Heart left ventricle (tissue), 16 donors: ENCODE data around the gene ANKRD39. TPM values are rescaled to one million over a fixed set of nuclear protein-coding genes. Genes with fewer than 3 reads are reported as not detected.

Experiments used
- ATAC-seq, 4 donors: fragments of 200-7000 bp; cut with Tn5 transposase; one replicate each; pipeline ENCODE4 v1.9.1; 2020 to 2022; ENCODE audit warnings: moderate library complexity in 4 of 4, mild to moderate bottlenecking in 3 of 4, moderate number of reproducible peaks in 1 of 4
- DNase-seq, 5 donors: peaks; one replicate each; pipeline ENCODE4 v3.0.0-alpha.2; 2020
- H3K27ac ChIP-seq, 12 donors: fragments of 200-600 bp; sonication (generic) in 4 of 12; one replicate each; pipeline versions ENCODE4 v1.5.0 to v1.8.0; 2016 to 2022; ENCODE audit warnings: mild to moderate bottlenecking in 2 of 12
- H3K27me3 ChIP-seq, 9 donors: fragments of 200-600 bp; sonication (generic) in 2 of 9; one replicate each; pipeline versions ENCODE4 v1.5.1 to v1.8.0; 2016 to 2022; ENCODE audit warnings: mild to moderate bottlenecking in 3 of 9
- H3K36me3 ChIP-seq, 9 donors: fragments of 200-600 bp; sonication (generic) in 2 of 9; one replicate each; pipeline versions ENCODE4 v1.5.0 to v1.8.0; 2018 to 2022; ENCODE audit warnings: mild to moderate bottlenecking in 2 of 9
- H3K4me1 ChIP-seq, 12 donors: fragments of 200-600 bp; sonication (generic) in 4 of 12; one replicate each; pipeline versions ENCODE4 v1.5.0 to v1.8.0; 2016 to 2022; ENCODE audit warnings: mild to moderate bottlenecking in 3 of 12
- H3K4me3 ChIP-seq, 12 donors: fragments of 200-600 bp; sonication (generic) in 4 of 12; one replicate each; pipeline versions ENCODE4 v1.5.0 to v1.8.0; 2017 to 2022; ENCODE audit warnings: mild to moderate bottlenecking in 9 of 12, moderate library complexity in 4 of 12
- H3K9me3 ChIP-seq, 12 donors: fragments of 200-600 bp; sonication (generic) in 4 of 12; one replicate each; pipeline versions ENCODE4 v1.5.0 to v1.8.0; 2016 to 2022; ENCODE audit warnings: mild to moderate bottlenecking in 1 of 12
- CTCF ChIP-seq, 12 donors: fragments of 200-600 bp; sonication (generic) in 4 of 12; IDR thresholded peaks; one replicate each; pipeline versions ENCODE4 v1.5.0 to v1.8.0; 2018 to 2022; ENCODE audit warnings: antibody characterized with exemption in 12 of 12, mild to moderate bottlenecking in 5 of 12
- POLR2A ChIP-seq, 2 donors: fragments of 450-650 bp; IDR thresholded peaks; one replicate each; pipeline ENCODE4 v1.6.1; 2017; ENCODE audit warnings: antibody characterized with exemption in 2 of 2, mild to moderate bottlenecking in 2 of 2, moderate library complexity in 2 of 2
- WGBS, 4 donors: extraction: QIAGEN DNeasy Blood & Tissue Kit in 2 of 4; methylation state at CpG; one replicate each; pipeline versions ENCODE4 v1.1.5 to v1.1.7; 2013 to 2018; 5-methylcytosine and 5-hydroxymethylcytosine counted together
- intact Hi-C, 10 donors: fragments of 100-400 bp; cut with DNase I; formaldehyde crosslinking; loops; one replicate each; pipeline versions ENCODE4 v1.11.1 to v1.14.2; 2022
- polyA plus RNA-seq, 2 donors: library from polyadenylated mRNA; stranded (reverse); fragments of 200-250 nt; gene quantifications; one replicate each; pipeline ENCODE4 v1.2.3, GENCODE V29; 2013
- total RNA-seq, 9 donors: library from RNA; depleted of rRNA in 2 of 9; stranded (reverse); fragments of >200 nt in 2 of 9; fragmentation: NEBNext Ultra II Directional in 3 of 9; extraction: Animal tissue kit (Norgen Biotek cat#: 25700) in 3 of 9; gene quantifications; one replicate each; pipeline versions ENCODE4 v1.1.0 to v1.2.4, GENCODE V29; 2016 to 2023
- donor health status: ischemic (EF 13 %, LVEDD 7.1; RV severe dilation, severe dysfunction).
- donor health status: healthy with polysubstance abuse.
- donor health status: DM: no; HTN: yes; CAD: no.
- donor health status: DM: no; HTN: no; CAD: no.
- donor health status: ischemic (EF 25% LVEDD 6.9; RV normal size, moderate dysfunction).
- donor health status: ischemic (EF 25% LVEDD 5.7; RV mildly dilated, moderate dysfunction).
- donor health status: healthy.
- donor health status: DM: yes; HTN: yes; CAD: no.
- donor health status: ischemic (EF 35%, LVEDD 5.7; RV mildly dilated, moderate dysfunction).
- donor health status: nonischemic (EF 11% LVEDD 7.7; RV severe dilation, severe dysfunction).
- donor health status: DM: yes; HTN: yes; CAD: no.
- donor health status: PGD.
- donor health status: ischemic (EF 29% LVEDD 5.4; RV normal size, mild dysfunction).
- donor health status: nonischemic (EF 23%, LVEDD 6.1; RV moderate dilation, normal function).

ANKRD39 gene
- total and polyA plus RNA-seq, 11 donors, result 13.3 to 33.4 (median 17.5) TPM

- peaks cover 3 to 80% (median 51%) of the 10 kb centered on the region in 12 donors for H3K4me1 ChIP-seq
- ATAC-seq (peak; percentile 68 to 74 (median 72)), DNase-seq (peak; percentile 90 to 95 (median 93))
- H3K4me3 ChIP-seq, result peak overlapping the region; percentile 79 to 100 (median 98)
- intact Hi-C loops, result loop anchor here in 4 of 10 donors (1.0 to 5.0 kb wide), 5 partner anchors 10 to 244 kb away; partner anchors contain the start of genes ANKRD36 (in 1 of the 4) and ANKRD39 (in 1 of the 4)
- H3K36me3 ChIP-seq, result peaks cover 0 to 40% (median 37%) of the 10 kb centered on the region in 9 donors
- 0 to 1% (median 0%) methylated on average over 2 to 76 of the region's 76 CpGs for WGBS, 4 donors
- peaks cover 0 to 27% (median 0%) of the 10 kb centered on the region in 9 donors for H3K27me3 ChIP-seq
- peak overlapping the region; percentile 96 to 100 (median 98) for H3K27ac ChIP-seq
- no peaks in the 10 kb centered on the region for H3K9me3 ChIP-seq
- peak in 1 of 2 donors; percentile 40 for TF ChIP-seq POLR2A (IDR thresholded peaks at IDR 0.05)
- TF ChIP-seq CTCF (IDR thresholded peaks at IDR 0.05), result peak; percentile 30 to 82 (median 64)
Observed at GRCh38 chr2:96868555-96869280, 10.9 kb upstream of the ANKRD39 start.

GRCh38 chr2:96867756-96868554 lies 10.1 kb upstream of the ANKRD39 start:
- WGBS, 4 donors, result 17 to 23% (median 21%) methylated on average over 19 to 27 of the region's 27 CpGs
- Histone ChIP-seq H3K4me1 (peaks cover under 1 to 73% (median 49%) of the 10 kb centered on the region in 12 donors), H3K27me3 (peaks cover 0 to 27% (median 0%) of the 10 kb centered on the region in 9 donors), H3K27ac (peak overlapping the region; percentile 96 to 100 (median 98)), H3K36me3 (peaks cover 0 to 48% (median 44%) of the 10 kb centered on the region in 9 donors), H3K4me3 (peak overlapping the region; percentile 79 to 100 (median 98)), H3K9me3 (no peaks in the 10 kb centered on the region)
- TF ChIP-seq POLR2A (IDR thresholded peaks at IDR 0.05), result no peak
- TF ChIP-seq CTCF (IDR thresholded peaks at IDR 0.05), result no peak
- intact Hi-C loops, result loop anchor here in 4 of 10 donors (1.0 to 5.0 kb wide), 4 partner anchors 10 to 244 kb away; partner anchors contain the start of genes ANKRD36 (in 1 of the 4) and ANKRD39 (in 1 of the 4)
- DNase-seq, result peak in 1 of 5 donors; percentile 58
- ATAC-seq, result no peak

- ATAC-seq (no peak), DNase-seq (no peak)
- WGBS, 4 donors, result 34 to 47% (median 37%) methylated on average over 13 to 22 of the region's 22 CpGs
- Histone ChIP-seq H3K4me3 (peak overlapping the region in 11 of 12 donors; percentile 79 to 100 (median 99)), H3K27me3 (peaks cover 0 to 27% (median 0%) of the 10 kb centered on the region in 9 donors), H3K4me1 (peaks cover 0 to 67% (median 43%) of the 10 kb centered on the region in 12 donors), H3K36me3 (peaks cover 0 to 56% (median 49%) of the 10 kb centered on the region in 9 donors), H3K27ac (peak overlapping the region; percentile 96 to 100 (median 98)), H3K9me3 (no peaks in the 10 kb centered on the region)
- intact Hi-C loops, result loop anchor here in 1 of 10 donors (5.0 kb wide), 1 partner anchor 245 kb away; the partner anchor contains the start of gene ANKRD36
- TF ChIP-seq POLR2A (IDR thresholded peaks at IDR 0.05), result no peak
- no peak for TF ChIP-seq CTCF (IDR thresholded peaks at IDR 0.05)
Observed at GRCh38 chr2:96866986-96867755, 9.4 kb upstream of the ANKRD39 start.
